ENCODE results near the gene C15orf62.

- no peak for TF ChIP-seq CTCF (IDR thresholded peaks at IDR 0.05)
- no peak for TF ChIP-seq POLR2A (IDR thresholded peaks at IDR 0.05)
Measured at GRCh38 chr15:40790718-40791117, 20.9 kb downstream of the C15orf62 start.

Data from lower leg skin (tissue), 3 donors.